Fibroblast of skin of back (primary cell): ENCODE results near the gene ANKRD18A. TPM values are rescaled to one million over a fixed set of nuclear protein-coding genes. Genes with fewer than 3 reads are reported as not detected.

ENCODE experiments used
- DNase-seq: peaks from one replicate; pipeline ENCODE4 v3.0.0-alpha.2; 2013
- polyA plus RNA-seq, 2 experiments: library from polyadenylated mRNA; unstranded; fragments of 120-200 nt; gene quantifications; one replicate each; pipeline ENCODE4 v1.2.1, GENCODE V29; 2013; ENCODE audit not compliant: insufficient read length in 2 of 2

Gene ANKRD18A
- 0.05 TPM for polyA plus RNA-seq (2013, experiment 1 of 2; ENCODE audit: insufficient read length)
- not detected for polyA plus RNA-seq (2013, experiment 2 of 2; ENCODE audit: insufficient read length)

GRCh38 chr9:38620483-38621433 lies at the start of gene ANKRD18A:
ANKRD18A (minus strand) TSS chr9:38620596; CDS start chr9:38620285, 311 bp downstream.
- peak; percentile 66 for DNase-seq

GRCh38 chr9:38668791-38669466 lies 48.5 kb upstream of the ANKRD18A start:
- no peak for DNase-seq

- DNase-seq, result no peak
Observed at GRCh38 chr9:38662763-38663593, 42.6 kb upstream of the ANKRD18A start.

- DNase-seq, result no peak
Observed at GRCh38 chr9:38659538-38659937, 39.1 kb upstream of the ANKRD18A start.

- no peak for DNase-seq
Observed at GRCh38 chr9:38656896-38657295, 36.5 kb upstream of the ANKRD18A start.

- DNase-seq, result no peak
Observed at GRCh38 chr9:38652486-38652885, 32.1 kb upstream of the ANKRD18A start.

- DNase-seq, result no peak
Observed at GRCh38 chr9:38652044-38652443, 31.6 kb upstream of the ANKRD18A start.

- DNase-seq, result no peak
Observed at GRCh38 chr9:38651400-38652042, 31.1 kb upstream of the ANKRD18A start.

- DNase-seq, result no peak
Observed at GRCh38 chr9:38650564-38650963, 30.2 kb upstream of the ANKRD18A start.

GRCh38 chr9:38649731-38650363 lies 29.5 kb upstream of the ANKRD18A start:
- no peak for DNase-seq

- DNase-seq, result no peak
Observed at GRCh38 chr9:38644601-38645000, 24.2 kb upstream of the ANKRD18A start.

- no peak for DNase-seq
Observed at GRCh38 chr9:38643815-38644173, 23.4 kb upstream of the ANKRD18A start.

- DNase-seq, result no peak
Observed at GRCh38 chr9:38642951-38643814, 22.8 kb upstream of the ANKRD18A start.

- DNase-seq, result peak; percentile 53
Observed at GRCh38 chr9:38641985-38642864, 21.8 kb upstream of the ANKRD18A start.

GRCh38 chr9:38641142-38641541 lies 20.7 kb upstream of the ANKRD18A start:
- no peak for DNase-seq

GRCh38 chr9:38639577-38639940 lies 19.2 kb upstream of the ANKRD18A start:
- DNase-seq, result no peak

GRCh38 chr9:38638881-38639576 lies 18.6 kb upstream of the ANKRD18A start:
- no peak for DNase-seq

GRCh38 chr9:38634315-38634714 lies 13.9 kb upstream of the ANKRD18A start:
- no peak for DNase-seq

- DNase-seq, result no peak
Observed at GRCh38 chr9:38629511-38629910, 9.1 kb upstream of the ANKRD18A start.
